Progenitor cell of endocrine pancreas (in vitro differentiated cells): ENCODE results near the gene DOK4. TPM values are rescaled to one million over a fixed set of nuclear protein-coding genes. Genes with fewer than 3 reads are reported as not detected.
A peak's percentile ranks its signal among the peaks of the same experiment; 100 is the strongest.

ENCODE experiments used
- DNase-seq: peaks from one replicate; pipeline ENCODE4 v3.0.0; 2021; ENCODE audit warnings: low spot score; ENCODE audit not compliant: unreplicated experiment
- H3K27ac Mint-ChIP-seq: 2 replicates; pipeline ENCODE4 v1.8.0; 2021; ENCODE audit warnings: mild to moderate bottlenecking, moderate library complexity, mixed read lengths
- H3K27me3 Mint-ChIP-seq: 2 replicates; pipeline ENCODE4 v1.8.0; 2021; ENCODE audit warnings: mixed read lengths
- H3K36me3 Mint-ChIP-seq: 2 replicates; pipeline ENCODE4 v1.8.0; 2022; ENCODE audit warnings: mixed read lengths; ENCODE audit not compliant: insufficient read depth
- H3K4me1 Mint-ChIP-seq: 2 replicates; pipeline ENCODE4 v1.8.0; 2021; ENCODE audit warnings: low read depth, mixed read lengths
- H3K4me3 Mint-ChIP-seq: 2 replicates; pipeline ENCODE4 v1.8.0; 2021; ENCODE audit warnings: low read depth, mild to moderate bottlenecking, moderate library complexity, mixed read lengths
- H3K9me3 Mint-ChIP-seq: 2 replicates; pipeline ENCODE4 v1.8.0; 2021; ENCODE audit warnings: low read depth, mixed read lengths
- total RNA-seq: library from RNA; stranded (reverse); gene quantifications from 2 replicates; pipeline ENCODE4 v1.2.1, GENCODE V29; 2021
- TF ChIP-seq, protein P1 (sequence below): fragments of 200-600 bp; sonication (generic); IDR thresholded peaks from one replicate; pipeline ENCODE4 v1.5.0; 2021; ENCODE audit warnings: antibody characterized with exemption, mild to moderate bottlenecking; ENCODE audit not compliant: unreplicated experiment

Gene DOK4
- total RNA-seq, 1 donor from 2014 or later: 35.0 TPM

DNA sequence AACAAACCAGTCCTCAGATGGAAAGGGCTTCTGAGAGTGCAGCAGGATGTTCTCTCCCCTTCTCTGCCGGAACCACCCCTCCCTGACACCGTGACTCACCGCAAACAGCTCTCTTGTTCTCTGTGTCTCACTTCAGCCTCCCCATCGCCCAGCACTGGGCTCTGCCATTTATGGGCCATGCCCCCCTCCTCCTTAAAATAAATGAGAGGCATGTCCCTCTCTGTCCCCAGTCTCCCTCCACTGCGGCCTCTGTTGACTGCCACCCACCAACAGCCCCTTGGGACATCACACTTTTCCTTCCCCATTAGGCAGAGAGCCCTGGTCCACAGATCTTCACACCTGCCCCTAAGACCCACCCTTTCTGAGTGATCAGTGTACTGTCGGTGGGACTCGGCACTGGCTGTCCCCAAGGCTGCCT is 43.8 kb upstream of the DOK4 start:
- Mint-ChIP-seq H3K36me3 (peaks cover 8% of the 10 kb centered on the region), H3K27me3 (peaks cover 41% of the 10 kb centered on the region), H3K9me3 (no peaks in the 10 kb centered on the region), H3K4me3 (no peak overlapping the region), H3K27ac (no peak overlapping the region), H3K4me1 (peaks cover 10% of the 10 kb centered on the region)
- DNase-seq: no peak
- TF ChIP-seq, protein P1, sequence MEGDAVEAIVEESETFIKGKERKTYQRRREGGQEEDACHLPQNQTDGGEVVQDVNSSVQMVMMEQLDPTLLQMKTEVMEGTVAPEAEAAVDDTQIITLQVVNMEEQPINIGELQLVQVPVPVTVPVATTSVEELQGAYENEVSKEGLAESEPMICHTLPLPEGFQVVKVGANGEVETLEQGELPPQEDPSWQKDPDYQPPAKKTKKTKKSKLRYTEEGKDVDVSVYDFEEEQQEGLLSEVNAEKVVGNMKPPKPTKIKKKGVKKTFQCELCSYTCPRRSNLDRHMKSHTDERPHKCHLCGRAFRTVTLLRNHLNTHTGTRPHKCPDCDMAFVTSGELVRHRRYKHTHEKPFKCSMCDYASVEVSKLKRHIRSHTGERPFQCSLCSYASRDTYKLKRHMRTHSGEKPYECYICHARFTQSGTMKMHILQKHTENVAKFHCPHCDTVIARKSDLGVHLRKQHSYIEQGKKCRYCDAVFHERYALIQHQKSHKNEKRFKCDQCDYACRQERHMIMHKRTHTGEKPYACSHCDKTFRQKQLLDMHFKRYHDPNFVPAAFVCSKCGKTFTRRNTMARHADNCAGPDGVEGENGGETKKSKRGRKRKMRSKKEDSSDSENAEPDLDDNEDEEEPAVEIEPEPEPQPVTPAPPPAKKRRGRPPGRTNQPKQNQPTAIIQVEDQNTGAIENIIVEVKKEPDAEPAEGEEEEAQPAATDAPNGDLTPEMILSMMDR: no peak

DNA sequence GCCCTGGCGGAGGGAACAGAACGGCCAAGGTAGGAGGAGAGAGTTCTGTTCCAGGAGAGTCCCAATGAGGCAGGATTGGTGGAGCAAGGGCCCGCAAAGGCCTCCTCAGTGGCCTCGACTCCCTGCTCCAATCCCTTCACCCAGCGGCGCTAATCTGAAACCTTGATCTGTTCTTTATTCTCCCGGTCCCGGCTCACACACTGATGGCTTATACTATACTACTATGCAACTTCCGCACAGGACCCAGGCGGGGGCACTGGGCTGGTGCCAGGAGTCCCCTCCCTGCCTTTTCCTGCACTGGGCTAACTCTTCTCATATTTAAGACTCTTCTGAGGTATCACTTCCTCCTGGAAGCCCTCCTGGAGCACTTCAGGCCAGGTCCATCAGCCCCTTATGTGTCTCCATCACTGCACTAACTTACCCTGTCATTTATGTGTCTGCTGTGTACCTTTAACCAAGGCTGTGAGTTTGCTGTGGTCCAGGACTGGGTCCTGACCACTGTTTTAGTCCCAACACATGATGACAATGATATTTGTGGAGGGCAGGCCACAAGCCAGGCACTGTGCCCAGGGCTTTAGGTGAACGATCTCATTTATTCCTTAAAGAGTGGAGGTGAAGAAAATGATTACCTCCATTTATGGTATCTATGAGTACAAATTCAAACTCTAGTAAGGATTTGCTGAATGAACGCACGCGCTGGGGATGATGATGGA is 43.3 kb upstream of the DOK4 start:
- Mint-ChIP-seq H3K9me3 (no peaks in the 10 kb centered on the region), H3K4me3 (peak overlapping the region; percentile 56), H3K4me1 (peaks cover 13% of the 10 kb centered on the region), H3K36me3 (peaks cover 8% of the 10 kb centered on the region), H3K27ac (no peak overlapping the region), H3K27me3 (peaks cover 41% of the 10 kb centered on the region)
- TF ChIP-seq, protein P1: peak; percentile 2
- DNase-seq: no peak

DNA sequence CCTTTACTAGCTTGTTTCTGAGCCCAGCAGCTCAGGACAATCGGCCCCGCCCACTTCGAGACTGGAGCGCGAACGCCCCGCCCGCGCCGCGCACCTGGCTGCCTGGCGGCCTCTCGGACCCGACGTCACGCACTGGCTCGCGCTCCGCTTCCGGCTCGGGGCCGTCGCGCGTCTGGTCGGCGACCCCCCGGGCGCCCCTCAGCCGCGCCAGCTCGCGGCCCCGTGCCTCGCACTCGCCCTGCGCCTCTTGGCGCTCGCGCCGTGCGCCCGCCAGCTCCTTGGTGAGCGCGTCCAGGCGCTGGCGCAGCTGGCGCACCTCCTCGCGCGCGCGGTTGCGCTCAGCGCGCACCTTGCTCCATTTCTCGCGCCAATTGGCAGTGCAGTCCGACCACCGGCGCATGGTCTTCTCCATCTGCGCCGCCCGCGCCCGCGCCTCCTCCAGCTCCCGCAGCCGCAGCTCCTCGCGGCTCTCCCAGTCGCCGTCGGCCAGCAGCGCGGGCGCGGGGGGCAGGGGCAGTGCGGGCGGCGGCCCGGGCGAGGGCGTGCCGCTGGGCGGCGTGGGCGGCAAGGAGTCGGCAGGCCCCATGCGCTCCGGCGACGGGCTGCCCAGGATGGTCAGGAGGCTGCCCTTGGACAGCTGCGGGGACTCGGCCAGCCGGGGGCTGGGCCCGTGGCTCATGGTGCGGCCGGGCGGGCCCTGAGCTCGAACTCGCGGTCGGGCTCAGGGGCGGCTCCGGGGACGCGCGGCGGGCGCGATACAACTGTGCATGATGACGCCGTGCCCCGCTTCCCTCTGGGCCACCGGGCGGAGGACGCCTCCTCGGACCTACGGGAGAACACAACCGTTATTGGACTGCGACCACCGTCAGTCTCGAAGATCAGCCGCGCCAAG is 42.5 kb upstream of the DOK4 start:
- H3K4me3 Mint-ChIP-seq: peak overlapping the region; percentile 63

DNA sequence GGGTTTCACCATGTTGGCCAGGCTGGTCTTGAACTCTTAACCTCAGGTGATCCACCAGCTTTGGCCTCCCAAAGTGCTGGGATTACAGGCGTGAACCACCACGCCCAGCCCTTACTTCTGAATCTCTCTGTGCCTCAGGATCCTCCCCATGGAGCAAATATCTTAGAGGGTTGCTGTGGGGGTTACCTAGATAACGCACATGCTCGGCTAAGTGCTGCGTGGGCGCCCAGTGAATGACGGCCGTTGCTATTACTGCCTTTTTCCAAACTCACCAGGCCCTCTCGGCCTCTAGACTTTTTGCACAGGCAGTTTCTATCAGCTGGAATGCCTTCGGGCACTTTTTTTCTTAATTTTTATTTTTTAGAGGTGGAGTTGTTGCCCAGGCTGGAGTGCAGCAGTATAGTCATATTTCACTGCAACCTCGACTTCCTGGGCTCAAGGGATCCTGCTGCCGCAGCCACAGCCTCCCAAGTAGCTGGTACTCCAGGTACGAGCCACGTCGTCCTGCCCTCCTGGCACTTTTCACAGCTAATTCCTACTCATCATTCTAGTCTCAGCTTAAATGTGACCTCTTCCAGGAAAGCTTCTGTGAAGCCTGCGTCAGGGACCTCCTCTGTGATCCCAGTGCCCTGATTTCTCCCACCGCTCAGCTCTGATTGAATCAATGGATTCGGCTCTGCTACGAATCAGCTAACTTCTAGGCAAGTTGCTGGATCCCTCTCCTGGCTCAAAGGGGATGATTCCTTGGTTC is 41.5 kb upstream of the DOK4 start:
- no peak for DNase-seq
- H3K4me3 Mint-ChIP-seq: peak overlapping the region; percentile 63
- peaks cover 39% of the 10 kb centered on the region for H3K27me3 Mint-ChIP-seq
- H3K4me1 Mint-ChIP-seq: peaks cover 9% of the 10 kb centered on the region
- H3K36me3 Mint-ChIP-seq: peaks cover 8% of the 10 kb centered on the region
- no peaks in the 10 kb centered on the region for H3K9me3 Mint-ChIP-seq
- peak overlapping the region; percentile 38 for H3K27ac Mint-ChIP-seq
- TF ChIP-seq, protein P1: no peak

More for the DNA sequence above, 42.5 kb upstream of the DOK4 start:
- peak; percentile 58 for DNase-seq
- Mint-ChIP-seq H3K9me3 (no peaks in the 10 kb centered on the region), H3K27ac (no peak overlapping the region), H3K4me1 (peaks cover 11% of the 10 kb centered on the region), H3K27me3 (peaks cover 41% of the 10 kb centered on the region), H3K36me3 (peaks cover 8% of the 10 kb centered on the region)
- TF ChIP-seq, protein P1: peak; percentile 3

DNA sequence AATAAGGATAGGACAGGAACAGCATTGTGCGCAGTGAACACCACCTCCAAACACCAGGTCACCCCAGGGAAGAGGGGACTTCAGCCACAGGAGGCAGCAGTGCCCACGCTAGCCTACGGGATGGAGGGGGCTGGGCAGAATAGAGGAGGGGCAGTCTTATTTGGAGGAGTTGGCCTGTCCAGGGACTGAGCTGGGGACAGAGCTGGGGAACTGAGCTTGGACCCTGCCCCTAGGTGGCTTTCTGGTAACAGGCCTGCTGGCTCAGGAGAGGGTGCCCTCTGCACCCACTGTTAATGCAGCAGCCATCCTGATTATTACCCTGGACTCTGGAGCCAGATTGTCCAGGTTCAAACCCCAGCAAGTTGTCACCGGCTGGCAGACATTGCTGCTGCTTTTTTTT is 40.7 kb upstream of the DOK4 start:
- H3K27ac Mint-ChIP-seq: no peak overlapping the region
- no peaks in the 10 kb centered on the region for H3K9me3 Mint-ChIP-seq
- DNase-seq: no peak
- H3K27me3 Mint-ChIP-seq: peaks cover 35% of the 10 kb centered on the region
- H3K4me3 Mint-ChIP-seq: no peak overlapping the region
- TF ChIP-seq, protein P1: no peak
- H3K4me1 Mint-ChIP-seq: peaks cover 9% of the 10 kb centered on the region
- peaks cover 8% of the 10 kb centered on the region for H3K36me3 Mint-ChIP-seq
